G401.6 (cell line): ENCODE results near the gene ECM1.

ENCODE experiments used
- FAIRE-seq: peaks from 2 replicates; lab custom pipeline; 2012; peaks lifted over from hg19 to GRCh38; lab: Jason Lieb, UNC

The ECM1 gene

DNA sequence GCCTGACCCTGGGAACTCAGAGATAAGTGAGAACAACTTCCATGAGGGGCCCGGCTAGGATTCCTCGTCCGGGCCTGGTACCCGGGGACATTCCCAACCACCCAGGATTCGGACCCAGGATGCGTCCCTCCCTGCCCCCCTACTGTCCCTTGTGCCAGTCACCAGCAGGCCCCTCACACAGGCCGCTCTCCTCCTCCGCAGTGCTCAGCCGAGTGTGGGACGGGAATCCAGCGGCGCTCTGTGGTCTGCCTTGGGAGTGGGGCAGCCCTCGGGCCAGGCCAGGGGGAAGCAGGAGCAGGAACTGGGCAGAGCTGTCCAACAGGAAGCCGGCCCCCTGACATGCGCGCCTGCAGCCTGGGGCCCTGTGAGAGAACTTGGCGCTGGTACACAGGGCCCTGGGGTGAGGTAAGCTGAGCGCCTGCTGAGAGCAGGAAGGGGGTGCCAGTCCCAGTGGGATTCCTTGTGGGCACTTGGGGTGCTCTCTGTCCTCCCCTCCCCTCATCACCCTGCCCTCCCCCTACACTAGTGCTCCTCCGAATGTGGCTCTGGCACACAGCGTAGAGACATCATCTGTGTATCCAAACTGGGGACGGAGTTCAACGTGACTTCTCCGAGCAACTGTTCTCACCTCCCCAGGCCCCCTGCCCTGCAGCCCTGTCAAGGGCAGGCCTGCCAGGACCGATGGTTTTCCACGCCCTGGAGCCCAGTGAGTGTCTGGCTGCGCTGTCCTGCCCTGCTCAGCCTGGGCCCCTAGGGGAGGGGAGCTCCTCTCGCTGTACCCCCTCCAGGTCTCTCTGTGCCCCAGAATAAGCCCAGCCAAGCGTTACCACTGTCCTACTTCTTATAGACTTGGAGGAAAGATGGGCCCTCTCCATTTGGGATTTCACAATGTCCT, 51.1 kb downstream of the ECM1 start:
- no peak for FAIRE-seq

DNA sequence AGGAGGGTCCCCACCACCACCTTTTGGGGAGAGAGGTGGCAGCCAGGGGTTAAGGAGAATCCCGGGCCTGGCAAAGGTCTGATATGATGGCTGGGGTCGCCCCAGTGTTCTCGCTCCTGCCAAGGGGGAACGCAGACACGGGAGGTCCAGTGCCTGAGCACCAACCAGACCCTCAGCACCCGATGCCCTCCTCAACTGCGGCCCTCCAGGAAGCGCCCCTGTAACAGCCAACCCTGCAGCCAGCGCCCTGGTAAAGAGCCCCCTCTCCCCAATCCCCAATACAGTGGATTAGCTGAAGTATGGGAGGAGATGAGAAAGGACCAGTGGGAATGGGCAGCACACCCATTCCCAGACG, 51.7 kb downstream of the ECM1 start:
- FAIRE-seq = no peak

DNA sequence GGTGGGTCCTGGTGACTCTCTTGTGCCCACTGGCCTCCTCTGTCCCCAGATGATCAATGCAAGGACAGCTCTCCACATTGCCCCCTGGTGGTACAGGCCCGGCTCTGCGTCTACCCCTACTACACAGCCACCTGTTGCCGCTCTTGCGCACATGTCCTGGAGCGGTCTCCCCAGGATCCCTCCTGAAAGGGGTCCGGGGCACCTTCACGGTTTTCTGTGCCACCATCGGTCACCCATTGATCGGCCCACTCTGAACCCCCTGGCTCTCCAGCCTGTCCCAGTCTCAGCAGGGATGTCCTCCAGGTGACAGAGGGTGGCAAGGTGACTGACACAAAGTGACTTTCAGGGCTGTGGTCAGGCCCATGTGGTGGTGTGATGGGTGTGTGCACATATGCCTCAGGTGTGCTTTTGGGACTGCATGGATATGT, 52.1 kb downstream of the ECM1 start:
- FAIRE-seq = no peak

DNA sequence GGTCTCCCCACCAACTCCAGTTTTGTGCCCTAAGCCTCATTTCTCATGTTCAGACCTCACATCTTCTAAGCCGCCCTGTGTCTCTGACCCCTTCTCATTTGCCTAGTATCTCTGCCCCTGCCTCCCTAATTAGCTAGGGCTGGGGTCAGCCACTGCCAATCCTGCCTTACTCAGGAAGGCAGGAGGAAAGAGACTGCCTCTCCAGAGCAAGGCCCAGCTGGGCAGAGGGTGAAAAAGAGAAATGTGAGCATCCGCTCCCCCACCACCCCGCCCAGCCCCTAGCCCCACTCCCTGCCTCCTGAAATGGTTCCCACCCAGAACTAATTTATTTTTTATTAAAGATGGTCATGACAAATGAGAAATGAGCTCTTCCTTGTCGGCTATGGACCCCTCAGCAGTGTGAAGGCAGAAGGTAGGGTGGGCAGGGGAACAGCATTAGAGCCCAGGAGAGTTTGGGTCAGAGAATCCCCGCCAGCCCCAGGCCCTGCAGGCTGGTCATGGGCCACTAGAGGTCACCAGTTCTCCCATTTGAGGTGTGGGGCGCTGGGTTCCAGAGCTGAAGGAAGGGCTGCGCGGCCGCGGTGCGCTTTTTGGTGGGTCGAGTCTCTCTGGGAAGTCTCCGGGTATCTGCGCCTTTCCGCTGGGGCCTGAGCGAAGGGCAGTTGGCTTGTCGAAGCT, 52.8 kb downstream of the ECM1 start:
- no peak for FAIRE-seq

DNA sequence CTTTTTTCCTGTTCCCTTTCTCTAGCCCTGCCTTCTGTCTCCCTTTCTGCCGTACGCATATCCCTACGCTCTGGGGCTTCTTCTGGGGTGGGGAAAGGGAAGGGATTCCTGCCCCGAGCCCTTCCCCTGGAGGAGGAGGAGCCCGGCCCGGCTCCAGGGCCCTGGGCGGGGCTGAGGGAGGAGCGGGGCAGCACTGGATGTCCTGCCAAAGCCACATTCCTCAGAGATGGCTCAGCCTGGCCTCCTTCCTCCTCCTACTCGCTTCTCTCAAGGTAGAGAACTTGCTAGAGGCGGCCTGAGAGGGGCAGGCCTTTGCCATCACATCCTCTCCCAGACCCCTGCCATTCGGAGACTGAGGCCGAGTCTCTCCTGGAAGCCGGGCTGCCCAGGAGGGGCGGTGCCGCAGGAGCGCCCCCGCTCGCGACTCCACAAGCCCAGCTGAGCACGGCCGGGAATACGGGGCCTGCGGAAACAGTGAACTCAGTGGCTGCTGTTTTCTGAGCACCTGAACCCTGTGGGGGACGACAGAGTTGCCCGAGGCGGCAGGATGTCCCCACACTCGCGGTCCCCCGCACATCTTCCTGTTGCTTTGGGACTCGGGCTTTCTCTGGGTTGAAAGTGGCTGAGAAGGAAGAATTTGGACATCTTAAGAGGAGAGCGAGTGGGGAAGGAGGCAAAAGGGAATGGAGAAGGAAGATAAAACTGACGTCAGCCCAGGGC, 53.5 kb downstream of the ECM1 start:
- peak; percentile 98 for FAIRE-seq

DNA sequence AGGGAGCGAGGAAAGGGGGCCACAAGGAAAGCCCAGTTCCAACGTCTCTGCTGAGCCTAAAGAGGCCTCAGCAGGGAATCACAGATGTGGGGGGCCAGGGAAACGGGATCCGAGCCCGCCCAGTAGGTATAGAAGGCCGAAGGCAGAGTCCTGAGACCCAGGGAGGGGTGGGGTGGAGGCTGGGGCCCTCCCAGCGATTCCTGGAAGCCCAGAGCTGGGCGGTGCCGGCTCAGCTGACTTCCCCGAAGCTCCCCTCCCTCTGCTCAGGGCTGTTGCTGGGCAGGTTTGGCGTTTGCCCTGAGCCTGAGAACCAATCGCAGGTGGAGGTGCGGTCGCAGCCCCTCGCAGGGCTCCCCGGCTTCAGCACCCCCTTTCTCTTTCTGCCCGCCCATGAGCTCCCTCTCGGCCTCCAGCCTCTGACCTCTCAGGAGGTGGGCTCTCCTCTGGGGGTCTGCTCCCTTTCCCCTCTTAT, 54.1 kb downstream of the ECM1 start:
- peak; percentile 93 for FAIRE-seq

DNA sequence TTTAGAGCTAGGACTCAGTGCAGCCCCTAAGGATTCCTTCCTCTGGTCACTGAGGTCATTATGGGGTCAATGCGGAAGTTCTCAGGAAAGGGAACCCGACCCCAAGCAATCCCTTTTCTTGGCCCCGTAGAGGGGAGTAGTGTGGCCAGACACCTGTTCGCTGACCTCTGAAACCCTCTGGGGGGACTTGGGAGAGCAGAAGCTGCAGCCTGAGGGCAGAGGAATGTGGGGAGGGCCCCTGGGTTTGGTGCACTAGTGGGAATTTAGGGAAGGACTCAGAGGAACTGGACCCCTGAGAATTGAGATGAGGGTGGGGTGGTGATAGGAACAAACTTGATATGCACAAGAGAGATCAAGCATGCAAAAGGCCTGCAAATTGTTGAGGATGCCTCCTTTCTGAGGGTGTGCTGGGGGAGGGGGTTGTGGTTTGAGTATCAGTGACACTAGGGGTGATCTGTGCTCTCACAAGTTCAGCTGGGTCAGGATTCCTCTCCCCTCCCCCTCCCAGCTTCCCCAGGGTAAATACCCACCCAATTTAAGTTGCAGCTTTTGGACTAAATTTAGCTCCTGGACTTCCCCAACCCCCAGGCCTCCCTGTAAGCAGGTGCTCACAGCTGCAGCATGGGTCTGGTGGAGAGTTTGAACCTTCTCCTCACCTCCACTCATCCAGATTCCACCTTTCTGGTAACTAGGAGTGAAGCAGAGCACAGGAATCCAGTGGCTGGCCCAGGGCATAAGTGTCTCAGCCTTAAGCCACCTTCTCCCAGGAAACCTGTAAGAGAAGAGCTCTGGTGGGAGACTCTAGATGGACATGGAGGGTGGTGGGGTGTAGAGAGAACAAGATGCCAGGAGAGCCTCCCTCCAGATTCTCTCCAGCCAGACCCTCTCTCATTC, 54.8 kb downstream of the ECM1 start:
- no peak for FAIRE-seq
